ENCODE data around the gene ADSL.

The ADSL gene

DNA sequence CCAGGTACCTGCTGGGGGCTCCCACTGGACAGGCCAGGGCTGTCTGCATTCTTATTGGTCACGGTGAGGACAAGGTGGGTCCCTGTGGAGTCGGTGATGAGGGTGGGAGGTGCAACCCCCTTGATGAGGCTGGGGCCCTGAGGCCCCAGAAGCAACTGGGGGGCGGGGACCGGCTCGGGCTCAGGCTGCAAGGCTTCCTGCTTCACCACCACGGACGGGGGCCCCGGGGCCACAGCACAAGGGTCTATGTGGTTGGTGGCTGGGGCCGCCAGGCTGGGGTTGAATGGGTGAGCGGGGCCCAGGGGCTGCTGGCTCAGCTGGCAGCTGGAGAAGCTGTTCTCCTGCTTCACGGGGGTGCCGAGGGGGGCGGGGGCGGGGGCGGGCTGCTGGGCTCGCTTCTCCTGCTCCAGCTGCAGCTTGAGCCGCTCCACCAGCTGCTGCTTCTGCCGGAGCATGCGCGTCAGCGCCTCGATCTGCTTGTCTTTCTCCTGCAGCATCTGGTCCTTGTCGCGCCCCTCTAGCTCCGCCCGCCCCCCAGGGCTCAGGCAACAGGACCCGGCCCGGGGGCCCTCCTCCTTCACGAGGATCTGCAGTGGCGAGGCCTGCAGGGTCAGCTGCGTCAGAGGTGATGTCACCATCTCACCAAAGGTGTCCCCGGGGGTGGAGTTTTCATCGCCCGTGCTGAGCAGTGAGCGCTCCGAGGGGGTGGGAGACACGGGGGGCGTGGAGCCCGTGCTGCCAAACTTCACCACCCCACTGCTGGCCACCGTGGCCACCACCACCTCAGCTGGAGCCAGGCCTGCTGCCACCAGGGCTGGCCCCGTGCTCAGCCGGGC, 72.3 kb downstream of the ADSL start:
- no peak for TF ChIP-seq EZH2 (IDR thresholded peaks at IDR 0.05; ENCODE audit: borderline replicate concordance, low read depth, low read length, severe bottlenecking)
- TF ChIP-seq, protein P1, sequence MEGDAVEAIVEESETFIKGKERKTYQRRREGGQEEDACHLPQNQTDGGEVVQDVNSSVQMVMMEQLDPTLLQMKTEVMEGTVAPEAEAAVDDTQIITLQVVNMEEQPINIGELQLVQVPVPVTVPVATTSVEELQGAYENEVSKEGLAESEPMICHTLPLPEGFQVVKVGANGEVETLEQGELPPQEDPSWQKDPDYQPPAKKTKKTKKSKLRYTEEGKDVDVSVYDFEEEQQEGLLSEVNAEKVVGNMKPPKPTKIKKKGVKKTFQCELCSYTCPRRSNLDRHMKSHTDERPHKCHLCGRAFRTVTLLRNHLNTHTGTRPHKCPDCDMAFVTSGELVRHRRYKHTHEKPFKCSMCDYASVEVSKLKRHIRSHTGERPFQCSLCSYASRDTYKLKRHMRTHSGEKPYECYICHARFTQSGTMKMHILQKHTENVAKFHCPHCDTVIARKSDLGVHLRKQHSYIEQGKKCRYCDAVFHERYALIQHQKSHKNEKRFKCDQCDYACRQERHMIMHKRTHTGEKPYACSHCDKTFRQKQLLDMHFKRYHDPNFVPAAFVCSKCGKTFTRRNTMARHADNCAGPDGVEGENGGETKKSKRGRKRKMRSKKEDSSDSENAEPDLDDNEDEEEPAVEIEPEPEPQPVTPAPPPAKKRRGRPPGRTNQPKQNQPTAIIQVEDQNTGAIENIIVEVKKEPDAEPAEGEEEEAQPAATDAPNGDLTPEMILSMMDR (IDR thresholded peaks at IDR 0.05; ENCODE audit: borderline replicate concordance, extremely low read depth, low read length, poor library complexity, severe bottlenecking), result no peak
- ATAC-seq (ENCODE audit: insufficient read depth, low read depth), result peak; percentile 22; the same call in 1 of the 3 replicates
- no peak overlapping the region for H3K4me2 ChIP-seq (ENCODE audit: insufficient read depth, low read length)
- H3K9me3 ChIP-seq (ENCODE audit: insufficient read depth, low read length, severe bottlenecking), result no peaks in the 10 kb centered on the region
- no peak overlapping the region for H3K9ac ChIP-seq (ENCODE audit: low read depth, low read length)
- no peak overlapping the region for H3K4me3 ChIP-seq (ENCODE audit: low read depth in 1 of 2, low read length in 2 of 2)
- H3K4me1 ChIP-seq (ENCODE audit: insufficient read depth, low read length), result no peaks in the 10 kb centered on the region
- no peaks in the 10 kb centered on the region for H3K79me2 ChIP-seq (ENCODE audit: insufficient read depth, low read length)
- H3K27ac ChIP-seq (ENCODE audit: low read length), result no peak overlapping the region
- no peak overlapping the region for H2AFZ ChIP-seq (ENCODE audit: low read depth, low read length)
- H3K36me3 ChIP-seq (ENCODE audit: insufficient read depth, low read length), result peaks cover 87% of the 10 kb centered on the region
- H4K20me1 ChIP-seq (ENCODE audit: insufficient read depth, low read length), result peaks cover 22% of the 10 kb centered on the region
- peak; percentile 29 for DNase-seq
- H3K27me3 ChIP-seq (ENCODE audit: insufficient read depth, low read length, poor library complexity), result no peaks in the 10 kb centered on the region

DNA sequence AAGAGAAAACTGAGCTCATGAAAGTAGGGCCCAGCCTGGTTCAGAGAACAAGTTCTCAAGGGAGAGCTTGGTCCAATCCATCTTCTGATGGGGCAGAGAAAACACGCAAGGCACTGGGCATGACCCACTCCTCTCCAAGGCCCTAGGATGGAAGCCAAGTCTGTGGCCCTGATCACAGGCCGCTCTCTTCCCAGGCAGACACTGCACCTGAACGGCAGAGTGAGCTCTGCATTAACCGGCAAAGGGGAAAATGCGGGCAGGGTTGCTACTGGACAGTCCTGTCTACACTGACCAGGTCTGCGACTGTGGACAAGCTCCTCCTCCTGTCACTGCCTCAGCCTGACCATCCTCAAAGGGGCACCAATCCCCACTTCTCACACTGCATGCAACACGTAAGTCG, 73.4 kb downstream of the ADSL start:
- H3K27ac ChIP-seq (ENCODE audit: low read length), result no peak overlapping the region

DNA sequence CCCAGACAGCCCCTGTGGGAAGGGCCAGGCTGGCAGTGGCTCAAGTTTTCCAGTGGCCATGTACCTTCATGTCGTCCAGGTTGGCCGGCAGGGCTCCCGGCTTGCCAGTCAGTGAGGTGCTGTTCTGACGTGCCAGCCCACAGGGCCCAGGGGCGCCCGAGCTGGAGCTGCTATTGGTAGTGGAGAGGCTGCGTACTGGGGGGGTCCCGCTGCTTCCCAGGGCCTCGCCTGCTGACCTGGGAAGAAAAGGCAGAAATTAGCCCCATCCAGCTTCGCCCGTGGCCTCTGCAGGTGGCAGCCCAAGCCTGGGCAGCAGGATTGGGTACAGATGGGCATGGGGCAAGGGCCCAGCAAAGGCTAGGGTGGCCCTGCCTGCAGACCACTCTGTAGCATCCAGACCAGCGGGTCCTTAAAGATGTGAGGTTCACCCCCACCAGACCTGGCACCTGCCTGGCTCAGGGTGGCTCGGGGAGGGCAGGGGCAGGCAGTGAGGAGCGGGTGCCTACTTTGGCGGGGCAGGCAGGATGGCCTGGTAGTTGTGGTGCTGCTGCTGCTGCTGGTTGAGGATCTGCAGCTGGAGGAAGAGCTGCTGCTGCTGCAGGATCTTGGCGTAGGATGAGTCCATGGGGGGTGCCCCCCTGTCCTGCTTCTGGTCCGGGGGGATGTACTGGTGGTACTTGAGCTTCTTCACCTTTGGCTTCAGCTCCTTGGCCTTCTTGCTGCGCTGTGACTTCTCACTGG, 74.2 kb downstream of the ADSL start:
- Histone ChIP-seq H3K27me3 (ENCODE audit: insufficient read depth, low read length, poor library complexity) (no peaks in the 10 kb centered on the region), H2AFZ (ENCODE audit: low read depth, low read length) (no peak overlapping the region), H3K36me3 (ENCODE audit: insufficient read depth, low read length) (peaks cover 97% of the 10 kb centered on the region), H3K9ac (ENCODE audit: low read depth, low read length) (no peak overlapping the region), H3K79me2 (ENCODE audit: insufficient read depth, low read length) (no peaks in the 10 kb centered on the region), H3K9me3 (ENCODE audit: insufficient read depth, low read length, severe bottlenecking) (no peaks in the 10 kb centered on the region), H3K4me3 (ENCODE audit: low read depth in 1 of 2, low read length in 2 of 2) (no peak overlapping the region), H3K27ac (ENCODE audit: low read length) (no peak overlapping the region), H3K4me1 (ENCODE audit: insufficient read depth, low read length) (no peaks in the 10 kb centered on the region), H3K4me2 (ENCODE audit: insufficient read depth, low read length) (no peak overlapping the region), H4K20me1 (ENCODE audit: insufficient read depth, low read length) (peaks cover 20% of the 10 kb centered on the region; the same call in 1 of the 2 replicates)
- ATAC-seq (ENCODE audit: insufficient read depth, low read depth) (no peak), DNase-seq (no peak)
- TF ChIP-seq, protein P1 (IDR thresholded peaks at IDR 0.05; ENCODE audit: borderline replicate concordance, extremely low read depth, low read length, poor library complexity, severe bottlenecking), result no peak

More for the DNA sequence above, 73.4 kb downstream of the ADSL start:
- ATAC-seq (ENCODE audit: insufficient read depth, low read depth) (no peak), DNase-seq (no peak)
- TF ChIP-seq, protein P1 (IDR thresholded peaks at IDR 0.05; ENCODE audit: borderline replicate concordance, extremely low read depth, low read length, poor library complexity, severe bottlenecking), result no peak
- TF ChIP-seq EZH2 (IDR thresholded peaks at IDR 0.05; ENCODE audit: borderline replicate concordance, low read depth, low read length, severe bottlenecking), result no peak
- no peak overlapping the region for H3K9ac ChIP-seq (ENCODE audit: low read depth, low read length)
- H2AFZ ChIP-seq (ENCODE audit: low read depth, low read length), result no peak overlapping the region
- H3K4me1 ChIP-seq (ENCODE audit: insufficient read depth, low read length), result no peaks in the 10 kb centered on the region
- no peaks in the 10 kb centered on the region for H3K79me2 ChIP-seq (ENCODE audit: insufficient read depth, low read length)
- no peak overlapping the region for H3K4me3 ChIP-seq (ENCODE audit: low read depth in 1 of 2, low read length in 2 of 2)
- no peaks in the 10 kb centered on the region for H3K9me3 ChIP-seq (ENCODE audit: insufficient read depth, low read length, severe bottlenecking)
- peaks cover 22% of the 10 kb centered on the region for H4K20me1 ChIP-seq (ENCODE audit: insufficient read depth, low read length)
- no peak overlapping the region for H3K4me2 ChIP-seq (ENCODE audit: insufficient read depth, low read length)
- H3K27me3 ChIP-seq (ENCODE audit: insufficient read depth, low read length, poor library complexity), result no peaks in the 10 kb centered on the region
- H3K36me3 ChIP-seq (ENCODE audit: insufficient read depth, low read length), result peaks cover 91% of the 10 kb centered on the region

Measured in DND-41 (cell line).